ENCODE data around the gene VASP. TPM values are rescaled to one million over a fixed set of nuclear protein-coding genes. Genes with fewer than 3 reads are reported as not detected.
A peak's percentile ranks its signal among the peaks of the same experiment; 100 is the strongest.

VASP gene
- total RNA-seq, 1 experiment from 2014 or later, result 121 TPM

- DNase-seq (ENCODE audit: low read depth), result no peak
Observed at GRCh38 chr19:45473682-45474605, 33.3 kb upstream of the VASP start.

- no peak for DNase-seq (ENCODE audit: low read depth)
Observed at GRCh38 chr19:45474606-45475521, 32.4 kb upstream of the VASP start.

DNA sequence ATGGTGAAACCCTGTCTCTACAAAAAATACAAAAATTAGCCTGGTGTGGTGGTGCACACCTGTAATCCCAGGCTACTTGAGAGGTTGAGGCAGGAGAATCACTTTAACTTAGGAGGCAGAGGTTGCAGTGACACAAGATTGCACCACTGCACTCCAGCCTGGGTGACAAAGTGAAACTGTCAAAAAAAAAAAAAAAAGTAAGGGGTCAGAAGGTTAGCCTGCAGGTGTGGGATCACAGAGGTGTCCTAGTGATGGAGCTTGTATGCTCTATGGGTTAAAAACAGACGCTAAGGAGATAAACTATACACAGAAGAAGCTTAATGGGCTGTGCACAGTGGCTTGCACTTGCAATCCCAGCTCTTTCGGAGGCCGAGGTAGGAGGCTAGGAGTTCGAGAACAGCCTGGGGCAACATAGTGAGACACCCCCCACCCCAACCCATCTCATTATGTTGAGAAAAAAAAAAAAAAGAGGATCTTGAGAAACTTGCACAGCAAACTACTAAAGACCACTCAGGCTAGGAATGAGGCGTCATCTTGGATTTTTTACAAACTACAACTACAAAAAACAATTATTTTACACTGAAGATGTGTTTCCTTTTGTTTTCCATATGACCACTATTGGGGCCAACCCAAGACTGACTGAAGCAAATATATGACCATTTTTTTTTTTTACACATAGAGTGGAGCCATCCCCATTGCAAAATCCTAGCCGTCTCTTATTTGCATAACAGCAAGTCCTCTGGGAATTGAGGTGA lies 31.6 kb upstream of the VASP start:
- no peak for DNase-seq (ENCODE audit: low read depth)

DNA sequence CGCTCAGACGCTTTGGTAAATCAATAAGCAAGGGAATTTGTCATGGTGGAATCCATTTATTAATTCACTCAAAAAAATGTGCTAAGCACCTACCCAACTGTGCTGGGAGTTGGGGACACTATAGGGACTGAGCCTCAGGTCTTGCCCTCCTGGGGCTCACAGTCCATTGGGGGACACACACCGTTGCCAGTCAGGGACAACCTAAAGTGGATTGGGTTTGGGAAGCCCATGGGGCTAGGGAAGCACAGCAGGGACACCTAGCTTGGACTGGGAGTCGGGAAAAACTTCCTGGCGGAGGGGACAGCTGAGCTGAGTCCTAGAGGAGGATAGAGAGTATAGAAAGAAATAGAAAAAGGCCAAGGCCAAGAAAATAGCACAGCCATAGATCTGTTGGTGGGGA lies 31.0 kb upstream of the VASP start:
- no peak for DNase-seq (ENCODE audit: low read depth)

DNA sequence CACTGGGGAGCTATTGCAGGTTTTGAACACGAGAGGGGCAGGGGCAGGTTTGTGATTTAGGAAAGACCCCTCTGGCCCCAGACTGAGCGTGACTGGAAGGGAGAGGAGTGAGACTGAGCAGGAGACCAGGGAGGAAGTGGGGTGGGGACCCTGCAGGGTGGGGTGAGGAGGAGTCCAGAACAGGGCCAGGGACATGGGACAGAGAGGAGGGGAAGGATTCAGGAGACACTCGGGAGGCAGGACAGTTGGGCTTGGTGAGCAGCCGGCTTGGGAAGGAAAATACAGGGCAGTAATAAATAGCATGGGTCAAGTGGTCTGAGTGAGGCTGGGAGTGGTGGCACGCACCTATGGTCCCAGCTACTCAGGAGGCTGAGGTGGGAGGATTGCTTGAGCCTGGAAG lies 30.1 kb upstream of the VASP start:
- DNase-seq (ENCODE audit: low read depth), result no peak

DNA sequence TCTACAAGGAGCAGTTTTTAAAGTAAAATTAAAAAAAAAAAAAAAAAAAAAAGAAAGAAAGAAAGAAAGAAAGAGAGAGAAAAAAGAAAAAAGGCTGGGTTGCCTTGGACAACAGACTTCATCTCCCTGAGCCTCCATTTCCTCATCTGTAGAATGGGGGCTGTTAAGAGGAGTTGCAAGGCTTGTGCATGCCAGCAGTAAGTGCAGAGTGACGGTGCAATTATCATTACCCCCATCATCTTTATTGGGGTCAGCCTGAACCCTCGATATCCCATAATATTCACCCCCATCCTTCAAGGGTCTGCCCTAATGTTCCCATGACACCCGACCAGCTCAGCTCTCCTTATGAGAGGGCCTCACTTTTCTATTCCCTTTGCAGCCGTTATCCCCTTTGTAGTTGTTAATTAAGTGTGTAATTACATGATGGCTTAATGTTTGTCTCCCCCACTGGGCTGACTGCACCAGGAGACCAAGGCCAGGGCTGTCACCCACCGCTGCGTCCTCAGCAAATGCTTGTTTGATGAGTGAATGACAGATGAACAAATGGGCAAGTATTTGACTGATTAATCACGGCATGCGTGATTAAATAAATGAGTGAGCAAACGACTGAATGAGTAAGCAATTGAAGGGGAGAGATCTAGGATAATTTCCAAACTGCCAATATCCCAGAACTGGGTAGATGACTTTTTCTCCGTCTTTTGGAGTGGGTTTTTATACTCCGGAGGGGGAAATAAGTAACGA lies 29.4 kb upstream of the VASP start:
- peak; percentile 55 for DNase-seq (ENCODE audit: low read depth)

DNA sequence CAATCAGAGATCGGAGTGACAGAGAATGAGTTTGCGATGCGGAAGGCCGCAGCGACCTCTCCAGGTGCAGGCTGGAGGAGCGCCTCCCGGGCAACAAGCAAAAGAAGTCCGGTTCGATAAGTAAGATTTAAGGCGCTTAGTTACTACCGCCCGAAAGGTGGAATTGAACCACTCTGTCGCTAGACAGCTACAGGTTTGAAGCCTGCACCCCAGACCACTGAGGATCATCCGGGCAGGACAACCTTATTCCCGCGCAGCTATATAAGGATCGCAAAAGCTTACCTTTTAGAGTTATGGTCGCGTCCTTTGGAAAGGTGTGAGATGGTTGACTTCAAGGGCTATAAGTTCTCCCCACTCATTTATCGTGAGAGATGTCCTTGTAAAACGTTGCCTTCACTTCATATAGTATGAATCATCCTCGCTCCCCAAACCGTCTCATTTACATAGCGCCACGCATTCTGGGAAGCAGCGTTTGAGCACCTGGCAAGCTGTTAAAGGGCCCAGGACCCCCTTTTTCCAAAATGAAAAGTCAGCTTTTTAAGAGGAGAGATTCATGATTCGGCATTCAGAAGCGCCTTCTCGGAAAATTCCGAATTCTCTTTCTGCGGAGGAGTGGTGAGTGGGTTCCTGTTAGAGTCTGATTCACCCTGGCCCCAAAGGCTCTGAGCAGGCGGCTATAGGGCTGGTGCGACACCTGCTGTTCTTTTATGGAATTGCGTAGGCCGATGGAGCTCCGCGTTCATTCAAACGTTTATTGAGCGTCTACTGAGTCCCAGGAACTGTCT lies 28.6 kb upstream of the VASP start:
- peak; percentile 94 for DNase-seq (ENCODE audit: low read depth)

DNA sequence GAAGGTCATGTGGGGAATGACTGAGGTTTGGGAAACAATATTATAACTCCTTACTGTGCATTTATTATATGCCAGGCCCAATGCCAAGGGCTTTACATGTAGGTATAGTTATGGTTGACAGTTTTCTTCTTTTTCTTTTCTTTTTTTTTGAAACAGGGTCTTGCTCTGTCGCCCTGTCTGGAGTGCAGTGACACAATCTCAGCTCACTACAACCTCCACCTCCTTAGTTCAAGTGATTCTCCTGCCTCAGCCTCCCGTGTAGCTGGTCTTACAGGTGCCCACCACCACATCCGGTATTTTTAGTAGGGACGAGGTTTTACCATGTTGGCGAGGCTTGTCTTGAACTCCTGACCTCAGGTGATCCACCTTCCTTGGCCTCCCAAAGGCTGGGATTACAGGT lies 24.2 kb upstream of the VASP start:
- no peak for DNase-seq (ENCODE audit: low read depth)

- peak; percentile 49 for DNase-seq (ENCODE audit: low read depth)
Observed at GRCh38 chr19:45484273-45484945, 22.9 kb upstream of the VASP start.

DNA sequence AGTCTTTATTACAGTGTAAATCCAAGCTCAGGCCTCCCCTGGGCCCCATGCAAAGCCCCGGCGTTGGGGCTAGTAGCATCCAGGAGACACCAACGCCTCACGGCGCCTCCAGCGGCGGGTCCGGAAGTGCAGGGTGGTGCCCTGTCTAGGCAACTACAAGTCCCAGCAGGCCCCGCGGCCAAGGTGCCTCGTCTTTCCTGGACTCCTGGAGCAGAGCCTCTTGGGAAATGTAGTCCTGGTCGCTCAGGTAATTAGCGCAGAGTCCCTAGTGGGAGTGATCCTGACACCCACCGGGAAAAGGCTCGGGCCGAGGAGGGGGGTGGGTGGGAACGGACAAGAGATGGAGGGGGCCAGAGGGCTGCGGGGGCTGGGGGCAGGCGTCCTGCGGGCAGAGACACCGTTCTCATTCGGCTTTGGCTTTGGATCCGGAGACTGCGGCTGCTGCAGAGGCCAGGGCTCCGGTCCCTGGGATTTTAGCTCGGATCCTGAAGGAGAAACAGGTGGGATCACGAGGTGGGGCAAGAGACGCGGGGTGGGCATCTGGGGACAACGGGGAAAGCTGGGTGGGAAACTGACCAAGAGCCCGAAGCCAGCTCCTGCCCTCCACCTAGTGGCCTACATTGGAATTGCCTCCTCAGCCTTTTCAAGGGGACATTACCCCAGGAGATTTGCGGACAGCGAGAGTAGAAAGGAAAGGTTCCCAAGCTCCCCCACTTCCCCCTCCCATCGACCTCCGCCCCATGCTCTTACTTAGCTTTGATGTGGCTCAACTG lies 21.8 kb upstream of the VASP start:
- peak; percentile 97 for DNase-seq (ENCODE audit: low read depth)

- DNase-seq (ENCODE audit: low read depth), result no peak
Observed at GRCh38 chr19:45488708-45489107, 18.6 kb upstream of the VASP start.

GRCh38 chr19:45489216-45489855 lies 17.9 kb upstream of the VASP start:
- no peak for DNase-seq (ENCODE audit: low read depth)

- DNase-seq (ENCODE audit: low read depth), result no peak
Observed at GRCh38 chr19:45492137-45492626, 15.1 kb upstream of the VASP start.

DNA sequence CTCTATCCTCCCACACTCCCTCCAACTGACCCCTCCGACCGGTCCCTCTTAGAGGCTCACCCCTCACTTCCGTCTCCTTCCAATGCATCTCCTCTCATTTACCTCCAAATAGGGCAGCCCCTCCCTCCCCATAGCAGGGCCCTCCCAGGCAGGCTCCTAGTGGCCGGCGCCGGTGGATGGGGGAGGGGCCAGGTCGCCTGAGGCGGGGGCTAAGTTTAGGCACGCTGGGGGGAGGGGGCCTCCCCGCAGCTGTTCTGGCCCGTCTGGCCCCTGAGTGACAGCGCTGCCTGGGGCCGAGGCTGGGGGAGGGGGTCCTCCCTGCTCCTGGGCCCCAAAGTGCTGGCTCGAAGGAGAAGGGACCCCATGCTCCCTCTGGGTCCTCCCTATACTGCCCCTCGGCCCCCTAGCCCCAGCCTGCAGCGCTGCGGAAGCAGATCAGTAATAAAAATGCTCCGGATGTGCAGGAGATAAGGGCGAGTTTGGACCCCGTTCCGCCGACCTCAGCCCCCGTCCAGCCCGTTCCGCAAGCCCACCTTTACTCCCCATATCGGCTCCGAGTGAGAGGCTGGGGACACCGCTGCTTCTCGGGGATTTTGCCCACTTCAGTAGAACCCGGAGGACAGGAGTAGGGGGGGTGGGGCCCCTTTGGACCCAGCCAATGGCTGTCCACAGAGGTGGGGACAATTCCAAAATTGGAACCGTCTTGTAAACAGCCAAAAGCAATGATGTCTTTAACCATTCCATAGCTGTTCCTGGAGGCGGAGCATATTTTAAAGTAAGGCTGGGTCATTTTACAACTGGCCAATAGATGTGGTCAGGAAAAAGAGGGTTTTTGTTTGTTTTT lies 14.4 kb upstream of the VASP start:
- DNase-seq (ENCODE audit: low read depth), result peak; percentile 60

GRCh38 chr19:45494261-45494916 lies 12.9 kb upstream of the VASP start:
- DNase-seq (ENCODE audit: low read depth), result no peak

DNA sequence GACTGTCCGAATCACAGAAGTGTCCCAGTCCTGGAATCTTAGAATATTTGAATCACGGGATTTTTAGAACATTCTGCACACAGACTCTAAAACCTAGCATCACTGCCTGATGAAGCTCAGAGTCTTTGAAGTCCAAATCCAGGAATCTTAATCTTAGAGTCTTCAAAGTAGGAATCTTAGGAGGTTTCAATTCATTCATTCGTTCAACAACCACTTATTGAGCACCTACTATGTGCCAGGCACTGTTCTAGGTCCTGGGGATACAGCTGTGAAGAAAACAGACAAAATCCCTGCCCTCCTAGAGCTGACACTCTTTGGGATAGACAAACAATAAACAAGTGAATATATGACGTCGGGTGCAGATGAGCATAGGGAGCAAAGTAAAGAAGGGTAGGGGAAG lies 12.1 kb upstream of the VASP start:
- DNase-seq (ENCODE audit: low read depth), result no peak
